Lower lobe of right lung (tissue), 2 donors: ENCODE measurements around the gene TTLL1. TPM values are rescaled to one million over a fixed set of nuclear protein-coding genes. Genes with fewer than 3 reads are reported as not detected.

ENCODE experiments used
- ATAC-seq, 2 donors: fragments of 200-7000 bp; cut with Tn5 transposase; one replicate each; pipeline ENCODE4 v1.9.1; 2020 to 2022; ENCODE audit warnings: mild to moderate bottlenecking in 2 of 2, moderate library complexity in 2 of 2
- DNase-seq: peaks from one replicate; pipeline ENCODE4 v3.0.0-alpha.2; 2020
- H3K27ac ChIP-seq: fragments of 200-600 bp; one replicate; pipeline ENCODE4 v1.8.0; 2022
- H3K27me3 ChIP-seq: fragments of 200-600 bp; one replicate; pipeline ENCODE4 v1.8.0; 2022; ENCODE audit warnings: low read depth
- H3K36me3 ChIP-seq: fragments of 200-600 bp; one replicate; pipeline ENCODE4 v1.8.0; 2022; ENCODE audit warnings: mild to moderate bottlenecking
- H3K4me1 ChIP-seq: fragments of 200-600 bp; one replicate; pipeline ENCODE4 v1.8.0; 2022
- H3K4me3 ChIP-seq: fragments of 200-600 bp; one replicate; pipeline ENCODE4 v1.8.0; 2022; ENCODE audit warnings: mild to moderate bottlenecking
- H3K9me3 ChIP-seq: fragments of 200-600 bp; one replicate; pipeline ENCODE4 v1.8.0; 2022
- CTCF ChIP-seq: fragments of 200-600 bp; IDR thresholded peaks from one replicate; pipeline ENCODE4 v1.8.0; 2022; ENCODE audit warnings: antibody characterized with exemption, mild to moderate bottlenecking
- intact Hi-C: fragments of 100-400 bp; cut with DNase I; formaldehyde crosslinking; loops from one replicate; pipeline ENCODE4 v1.11.0; 2022
- total RNA-seq: library from RNA; stranded (reverse); fragmentation: NEBNext Ultra II Directional; extraction: Animal tissue kit (Norgen Biotek cat#: 25700); gene quantifications from one replicate; pipeline ENCODE4 v1.2.1, GENCODE V29; 2021
- donor health status: DM: no; HTN: yes; CAD: no; lungs with severe emphysema.

TTLL1 gene
- total RNA-seq, 1 donor from 2014 or later = 5.4 TPM

- H3K4me3 ChIP-seq = no peak overlapping the region
- intact Hi-C loops = no loop called here
- no peak for TF ChIP-seq CTCF
- H3K4me1 ChIP-seq = no peaks in the 10 kb centered on the region
- no peak for ATAC-seq
- H3K9me3 ChIP-seq = no peaks in the 10 kb centered on the region
- H3K36me3 ChIP-seq = peaks cover 6% of the 10 kb centered on the region
- no peaks in the 10 kb centered on the region for H3K27me3 ChIP-seq
- no peak overlapping the region for H3K27ac ChIP-seq
- no peak for DNase-seq
Observed at GRCh38 chr22:43042101-43042780, 47.0 kb downstream of the TTLL1 start.

- Histone ChIP-seq H3K36me3 (no peaks in the 10 kb centered on the region), H3K27me3 (no peaks in the 10 kb centered on the region), H3K4me3 (no peak overlapping the region), H3K9me3 (no peaks in the 10 kb centered on the region), H3K27ac (no peak overlapping the region), H3K4me1 (no peaks in the 10 kb centered on the region)
- DNase-seq = no peak
- ATAC-seq = no peak
- intact Hi-C loops = no loop called here
- no peak for TF ChIP-seq CTCF
Observed at GRCh38 chr22:43039800-43040199, 49.4 kb downstream of the TTLL1 start.

- DNase-seq = no peak
- H3K4me1 ChIP-seq = no peaks in the 10 kb centered on the region
- no peaks in the 10 kb centered on the region for H3K27me3 ChIP-seq
- H3K27ac ChIP-seq = no peak overlapping the region
- ATAC-seq = no peak
- intact Hi-C loops = no loop called here
- no peaks in the 10 kb centered on the region for H3K9me3 ChIP-seq
- TF ChIP-seq CTCF = no peak
- H3K36me3 ChIP-seq = no peaks in the 10 kb centered on the region
- H3K4me3 ChIP-seq = no peak overlapping the region
Observed at GRCh38 chr22:43038325-43038724, 50.9 kb downstream of the TTLL1 start.

- H3K9me3 ChIP-seq = no peaks in the 10 kb centered on the region
- TF ChIP-seq CTCF = no peak
- no peaks in the 10 kb centered on the region for H3K4me1 ChIP-seq
- intact Hi-C loops = no loop called here
- DNase-seq (peak; percentile 54), ATAC-seq (peak; percentile 45 to 69)
- H3K27ac ChIP-seq = no peak overlapping the region
- no peaks in the 10 kb centered on the region for H3K36me3 ChIP-seq
- no peak overlapping the region for H3K4me3 ChIP-seq
- H3K27me3 ChIP-seq = no peaks in the 10 kb centered on the region
Observed at GRCh38 chr22:43036282-43036829, 52.8 kb downstream of the TTLL1 start.

- no peaks in the 10 kb centered on the region for H3K27me3 ChIP-seq
- no peaks in the 10 kb centered on the region for H3K4me1 ChIP-seq
- H3K9me3 ChIP-seq = no peaks in the 10 kb centered on the region
- DNase-seq (no peak), ATAC-seq (no peak)
- no peaks in the 10 kb centered on the region for H3K36me3 ChIP-seq
- no peak overlapping the region for H3K4me3 ChIP-seq
- TF ChIP-seq CTCF = no peak
- intact Hi-C loops = no loop called here
- H3K27ac ChIP-seq = no peak overlapping the region
Observed at GRCh38 chr22:43035250-43035649, 53.9 kb downstream of the TTLL1 start.
